Stimulated activated CD4-positive, alpha-beta T cell treated with anti-CD3 and anti-CD28 coated beads, Interleukin-12 subunit alpha, Interleukin-12 subunit beta, amount 100 ng/mL, for 4 hours (primary cell): ENCODE measurements around the gene NEURL2.
"Not testable (repeated sequence)": the region's sequence is repeated elsewhere in the genome, so short reads cannot be mapped to it uniquely, and the experiment has no call there.

ENCODE experiments used
- DNase-seq: peaks from one replicate; pipeline ENCODE4 v3.0.0-alpha.2; 2020

The NEURL2 gene

GRCh38 chr20:45919542-45920399 is 28.8 kb upstream of the NEURL2 start:
- DNase-seq = no peak

GRCh38 chr20:45918779-45919537 is 27.9 kb upstream of the NEURL2 start:
- DNase-seq = no peak

- no peak for DNase-seq
Observed at GRCh38 chr20:45918182-45918737, 27.3 kb upstream of the NEURL2 start.

GRCh38 chr20:45917790-45918141 is 26.8 kb upstream of the NEURL2 start:
- no peak for DNase-seq

GRCh38 chr20:45913116-45913515 is 22.1 kb upstream of the NEURL2 start:
- DNase-seq = no peak

DNA sequence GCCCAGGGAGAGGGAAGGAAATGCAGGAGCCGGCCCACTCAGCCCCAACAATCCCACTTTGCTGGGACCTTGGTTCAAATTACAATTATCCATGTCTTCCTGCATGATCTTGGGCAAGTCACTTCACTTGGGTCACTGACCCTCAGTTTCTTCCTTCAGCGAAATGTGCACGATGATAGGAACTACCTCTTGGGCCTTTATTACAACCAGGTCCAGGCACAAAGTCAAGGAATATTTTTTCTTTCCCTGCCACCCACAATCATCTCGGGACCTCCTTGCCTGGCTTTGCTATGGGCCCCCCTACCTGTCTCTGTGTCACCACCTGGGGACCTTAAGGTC is 21.3 kb upstream of the NEURL2 start:
- no peak for DNase-seq

- DNase-seq = peak; percentile 20
Observed at GRCh38 chr20:45911486-45912343, 20.7 kb upstream of the NEURL2 start, which contains the start of gene PLTP. PLTP (minus strand) TSS chr20:45912155; CDS start chr20:45911452, 703 bp downstream.

- peak; percentile 89 for DNase-seq
Observed at GRCh38 chr20:45910670-45911485, 19.9 kb upstream of the NEURL2 start.

DNA sequence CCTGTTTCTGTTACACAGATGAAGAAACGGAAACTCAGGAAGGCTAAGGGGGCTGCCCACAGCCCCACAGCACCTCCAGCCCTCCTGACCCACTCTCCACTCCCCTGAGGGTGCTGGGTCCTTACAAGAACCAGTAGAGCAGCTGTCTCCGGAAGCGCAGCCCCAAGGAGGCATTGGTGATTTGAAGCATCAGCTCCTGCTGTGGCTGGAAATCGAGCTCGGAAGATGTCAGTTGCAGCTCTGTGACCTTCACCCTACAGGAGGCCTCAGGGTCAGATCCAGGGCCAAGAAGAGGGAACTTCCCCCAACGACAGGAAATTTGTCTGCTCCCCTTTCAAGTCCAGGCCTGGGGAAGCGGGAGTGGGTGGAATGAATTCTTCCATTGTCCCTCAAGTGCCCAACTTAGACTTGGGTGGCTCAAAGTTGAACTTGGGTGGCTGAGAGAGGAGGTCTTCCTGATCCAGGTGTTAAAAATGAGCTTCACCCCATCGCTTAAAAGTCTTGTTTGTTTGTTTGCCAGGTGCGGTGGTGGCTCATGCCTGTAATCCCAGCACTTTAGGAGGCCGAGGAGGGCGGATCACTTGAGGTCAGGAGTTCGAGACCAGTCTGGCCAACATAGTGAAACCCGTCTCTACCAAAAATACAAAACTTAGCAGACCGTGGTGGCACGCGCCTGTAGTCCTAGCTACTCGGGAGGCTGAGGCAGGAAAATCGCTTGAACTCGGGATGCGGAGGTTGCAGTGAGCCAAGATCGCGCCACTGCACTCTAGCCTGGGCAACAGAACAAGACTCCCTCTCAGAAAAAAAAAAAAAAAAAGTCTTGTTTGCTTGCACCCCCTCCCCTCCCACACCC is 19.0 kb upstream of the NEURL2 start:
- DNase-seq = no peak

GRCh38 chr20:45909336-45909808 is 18.4 kb upstream of the NEURL2 start:
- no peak for DNase-seq

- no peak for DNase-seq
Observed at GRCh38 chr20:45908084-45908483, 17.1 kb upstream of the NEURL2 start.

- no peak for DNase-seq
Observed at GRCh38 chr20:45907219-45907948, 16.4 kb upstream of the NEURL2 start.

DNA sequence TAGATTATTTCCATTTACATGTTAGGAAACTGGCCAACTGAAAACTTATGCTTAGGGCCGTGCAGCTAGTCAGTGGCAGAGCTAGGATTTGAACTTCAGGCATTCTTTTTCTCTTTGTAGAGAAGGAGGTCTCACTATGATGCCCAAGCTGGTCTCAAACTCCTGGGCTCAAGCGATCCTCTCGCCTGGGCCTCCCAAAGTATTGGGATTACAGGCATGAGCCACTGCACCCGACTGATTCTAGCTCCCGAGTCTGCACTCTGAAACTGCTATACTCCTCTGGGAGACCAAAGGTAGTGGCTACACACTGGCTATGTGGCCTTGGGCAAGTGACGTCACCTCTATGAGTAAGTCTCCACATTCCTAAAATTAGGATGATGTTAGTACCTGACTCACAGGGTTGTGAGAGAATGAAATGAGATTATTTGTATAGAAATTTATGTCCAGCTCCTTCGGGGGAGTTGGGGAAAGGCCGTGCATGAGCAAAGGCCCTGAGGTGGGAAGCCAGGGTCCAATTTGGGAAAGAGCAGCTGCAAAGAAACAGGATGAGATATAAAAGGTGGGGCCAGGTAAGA is 14.6 kb upstream of the NEURL2 start:
- no peak for DNase-seq

GRCh38 chr20:45904583-45905504 is 13.8 kb upstream of the NEURL2 start:
- no peak for DNase-seq

DNA sequence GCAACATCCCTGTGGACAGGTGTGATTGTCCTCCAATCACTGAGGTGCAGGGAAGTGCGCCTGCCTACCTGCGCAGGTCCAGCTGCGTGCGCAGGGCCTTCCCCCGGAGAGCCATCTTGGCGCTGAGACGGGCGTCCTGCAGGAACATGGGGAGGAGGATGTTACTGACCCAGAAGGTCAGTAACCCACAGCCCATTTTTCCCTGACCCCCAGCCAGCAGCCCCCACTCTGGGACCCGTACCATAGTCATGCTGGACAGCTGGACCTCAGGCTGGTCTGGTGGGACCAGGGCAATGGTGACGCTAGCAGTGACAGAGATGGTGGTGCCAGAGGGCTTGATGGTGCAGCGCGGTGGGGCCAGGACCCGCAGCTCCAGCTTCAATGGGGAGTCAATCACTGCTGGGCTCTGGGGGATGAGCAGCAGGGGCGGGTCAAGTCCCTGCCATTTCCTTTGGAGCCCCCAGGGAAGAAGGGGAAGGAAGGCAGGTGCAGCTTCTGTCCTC is 11.2 kb upstream of the NEURL2 start:
- DNase-seq = no peak

- not testable (repeated sequence) for DNase-seq
Observed at GRCh38 chr20:45901332-45901731, 10.3 kb upstream of the NEURL2 start.

- no peak for DNase-seq
Observed at GRCh38 chr20:45899046-45899835, 8.2 kb upstream of the NEURL2 start.

GRCh38 chr20:45898285-45898684 is 7.3 kb upstream of the NEURL2 start:
- DNase-seq = no peak
